ENCODE data around the gene CD6.

CD6 gene

GRCh38 chr11:60942219-60942618, 29.3 kb upstream of the CD6 start:
- no peak overlapping the region for H3K4me3 ChIP-seq (ENCODE audit: low read depth in 1 of 5, low read length in 5 of 5)
- H3K9me3 ChIP-seq (ENCODE audit: control insufficient read depth in 5 of 5, low read length in 5 of 5): no peaks in the 10 kb centered on the region
- no peaks in the 10 kb centered on the region for H3K27me3 ChIP-seq (ENCODE audit: control insufficient read depth in 5 of 5, insufficient read depth in 4 of 5, low read length in 5 of 5)
- no peak overlapping the region for H3K27ac ChIP-seq (ENCODE audit: low read depth, low read length)
- H3K4me1 ChIP-seq (ENCODE audit: control insufficient read depth in 5 of 5, insufficient read depth in 5 of 5, low read length in 5 of 5): peaks cover 0 to 19% (median 0%) of the 10 kb centered on the region in 5 donors
- peaks cover 0 to 86% (median 41%) of the 10 kb centered on the region in 5 donors for H3K36me3 ChIP-seq (ENCODE audit: control insufficient read depth in 5 of 5, insufficient read depth in 5 of 5, low read length in 5 of 5)
- no peak overlapping the region for H3K9ac ChIP-seq (ENCODE audit: low read length in 5 of 5)

- no peaks in the 10 kb centered on the region for H3K27me3 ChIP-seq (ENCODE audit: control insufficient read depth in 5 of 5, insufficient read depth in 4 of 5, low read length in 5 of 5)
- H3K36me3 ChIP-seq (ENCODE audit: control insufficient read depth in 5 of 5, insufficient read depth in 5 of 5, low read length in 5 of 5): peaks cover 0 to 78% (median 39%) of the 10 kb centered on the region in 5 donors
- H3K9ac ChIP-seq (ENCODE audit: low read length in 5 of 5): no peak overlapping the region
- no peaks in the 10 kb centered on the region for H3K9me3 ChIP-seq (ENCODE audit: control insufficient read depth in 5 of 5, low read length in 5 of 5)
- H3K4me3 ChIP-seq (ENCODE audit: low read depth in 1 of 5, low read length in 5 of 5): no peak overlapping the region
- no peak overlapping the region for H3K27ac ChIP-seq (ENCODE audit: low read depth, low read length)
- peaks cover 0 to 15% (median 0%) of the 10 kb centered on the region in 5 donors for H3K4me1 ChIP-seq (ENCODE audit: control insufficient read depth in 5 of 5, insufficient read depth in 5 of 5, low read length in 5 of 5)
Observed at GRCh38 chr11:60942970-60943565, 28.4 kb upstream of the CD6 start.

GRCh38 chr11:60944490-60945294, 26.8 kb upstream of the CD6 start:
- Histone ChIP-seq H3K9me3 (ENCODE audit: control insufficient read depth in 5 of 5, low read length in 5 of 5) (no peaks in the 10 kb centered on the region), H3K4me1 (ENCODE audit: control insufficient read depth in 5 of 5, insufficient read depth in 5 of 5, low read length in 5 of 5) (peaks cover 0 to 24% (median 0%) of the 10 kb centered on the region in 5 donors)

GRCh38 chr11:60945295-60945667, 26.2 kb upstream of the CD6 start:
- Histone ChIP-seq H3K36me3 (ENCODE audit: control insufficient read depth in 5 of 5, insufficient read depth in 5 of 5, low read length in 5 of 5) (peaks cover 0 to 61% (median 29%) of the 10 kb centered on the region in 5 donors), H3K4me3 (ENCODE audit: low read depth in 1 of 5, low read length in 5 of 5) (no peak overlapping the region), H3K9me3 (ENCODE audit: control insufficient read depth in 5 of 5, low read length in 5 of 5) (no peaks in the 10 kb centered on the region), H3K27me3 (ENCODE audit: control insufficient read depth in 5 of 5, insufficient read depth in 4 of 5, low read length in 5 of 5) (no peaks in the 10 kb centered on the region), H3K27ac (ENCODE audit: low read depth, low read length) (no peak overlapping the region), H3K9ac (ENCODE audit: low read length in 5 of 5) (no peak overlapping the region), H3K4me1 (ENCODE audit: control insufficient read depth in 5 of 5, insufficient read depth in 5 of 5, low read length in 5 of 5) (peaks cover 0 to 30% (median 0%) of the 10 kb centered on the region in 5 donors)

More at GRCh38 chr11:60944490-60945294, 26.8 kb upstream of the CD6 start:
- H3K27ac ChIP-seq (ENCODE audit: low read depth, low read length): no peak overlapping the region
- no peak overlapping the region for H3K9ac ChIP-seq (ENCODE audit: low read length in 5 of 5)
- H3K36me3 ChIP-seq (ENCODE audit: control insufficient read depth in 5 of 5, insufficient read depth in 5 of 5, low read length in 5 of 5): peaks cover 0 to 66% (median 30%) of the 10 kb centered on the region in 5 donors
- H3K27me3 ChIP-seq (ENCODE audit: control insufficient read depth in 5 of 5, insufficient read depth in 4 of 5, low read length in 5 of 5): no peaks in the 10 kb centered on the region
- H3K4me3 ChIP-seq (ENCODE audit: low read depth in 1 of 5, low read length in 5 of 5): no peak overlapping the region

- Histone ChIP-seq H3K4me1 (ENCODE audit: control insufficient read depth in 5 of 5, insufficient read depth in 5 of 5, low read length in 5 of 5) (peaks cover 0 to 43% (median 13%) of the 10 kb centered on the region in 5 donors), H3K27ac (ENCODE audit: low read depth, low read length) (no peak overlapping the region), H3K4me3 (ENCODE audit: low read depth in 1 of 5, low read length in 5 of 5) (no peak overlapping the region), H3K9ac (ENCODE audit: low read length in 5 of 5) (no peak overlapping the region), H3K27me3 (ENCODE audit: control insufficient read depth in 5 of 5, insufficient read depth in 4 of 5, low read length in 5 of 5) (no peaks in the 10 kb centered on the region), H3K9me3 (ENCODE audit: control insufficient read depth in 5 of 5, low read length in 5 of 5) (no peaks in the 10 kb centered on the region), H3K36me3 (ENCODE audit: control insufficient read depth in 5 of 5, insufficient read depth in 5 of 5, low read length in 5 of 5) (peaks cover 0 to 46% (median 20%) of the 10 kb centered on the region in 5 donors)
Observed at GRCh38 chr11:60946601-60947264, 24.7 kb upstream of the CD6 start.

GRCh38 chr11:60947700-60948099, 23.8 kb upstream of the CD6 start:
- Histone ChIP-seq H3K9me3 (ENCODE audit: control insufficient read depth in 5 of 5, low read length in 5 of 5) (no peaks in the 10 kb centered on the region), H3K27ac (ENCODE audit: low read depth, low read length) (no peak overlapping the region), H3K4me1 (ENCODE audit: control insufficient read depth in 5 of 5, insufficient read depth in 5 of 5, low read length in 5 of 5) (peaks cover 0 to 47% (median 22%) of the 10 kb centered on the region in 5 donors), H3K36me3 (ENCODE audit: control insufficient read depth in 5 of 5, insufficient read depth in 5 of 5, low read length in 5 of 5) (peaks cover 0 to 36% (median 15%) of the 10 kb centered on the region in 5 donors), H3K9ac (ENCODE audit: low read length in 5 of 5) (peak overlapping the region in 1 of 5 donors; percentile 2), H3K4me3 (ENCODE audit: low read depth in 1 of 5, low read length in 5 of 5) (no peak overlapping the region), H3K27me3 (ENCODE audit: control insufficient read depth in 5 of 5, insufficient read depth in 4 of 5, low read length in 5 of 5) (no peaks in the 10 kb centered on the region)

- Histone ChIP-seq H3K36me3 (ENCODE audit: control insufficient read depth in 5 of 5, insufficient read depth in 5 of 5, low read length in 5 of 5) (peaks cover 0 to 32% (median 15%) of the 10 kb centered on the region in 5 donors), H3K4me1 (ENCODE audit: control insufficient read depth in 5 of 5, insufficient read depth in 5 of 5, low read length in 5 of 5) (peaks cover 0 to 51% (median 26%) of the 10 kb centered on the region in 5 donors), H3K4me3 (ENCODE audit: low read depth in 1 of 5, low read length in 5 of 5) (no peak overlapping the region), H3K27me3 (ENCODE audit: control insufficient read depth in 5 of 5, insufficient read depth in 4 of 5, low read length in 5 of 5) (no peaks in the 10 kb centered on the region), H3K27ac (ENCODE audit: low read depth, low read length) (no peak overlapping the region), H3K9me3 (ENCODE audit: control insufficient read depth in 5 of 5, low read length in 5 of 5) (no peaks in the 10 kb centered on the region), H3K9ac (ENCODE audit: low read length in 5 of 5) (no peak overlapping the region)
Observed at GRCh38 chr11:60948250-60948649, 23.2 kb upstream of the CD6 start.

- H3K27me3 ChIP-seq (ENCODE audit: control insufficient read depth in 5 of 5, insufficient read depth in 4 of 5, low read length in 5 of 5): no peaks in the 10 kb centered on the region
Observed at GRCh38 chr11:60950024-60950423, 21.5 kb upstream of the CD6 start.

GRCh38 chr11:60950933-60951605, 20.4 kb upstream of the CD6 start:
- H3K9ac ChIP-seq (ENCODE audit: low read length in 5 of 5): peak overlapping the region in 4 of 5 donors; percentile 11 to 84 (median 72)
- no peak overlapping the region for H3K27ac ChIP-seq (ENCODE audit: low read depth, low read length)
- peaks cover 0 to 50% (median 26%) of the 10 kb centered on the region in 5 donors for H3K4me1 ChIP-seq (ENCODE audit: control insufficient read depth in 5 of 5, insufficient read depth in 5 of 5, low read length in 5 of 5)

More at GRCh38 chr11:60950024-60950423, 21.5 kb upstream of the CD6 start:
- Histone ChIP-seq H3K9ac (ENCODE audit: low read length in 5 of 5) (peak overlapping the region in 2 of 5 donors; percentile 37 to 53), H3K27ac (ENCODE audit: low read depth, low read length) (no peak overlapping the region), H3K4me3 (ENCODE audit: low read depth in 1 of 5, low read length in 5 of 5) (peak overlapping the region; percentile 51 to 73 (median 60)), H3K4me1 (ENCODE audit: control insufficient read depth in 5 of 5, insufficient read depth in 5 of 5, low read length in 5 of 5) (peaks cover 0 to 51% (median 26%) of the 10 kb centered on the region in 5 donors), H3K9me3 (ENCODE audit: control insufficient read depth in 5 of 5, low read length in 5 of 5) (no peaks in the 10 kb centered on the region), H3K36me3 (ENCODE audit: control insufficient read depth in 5 of 5, insufficient read depth in 5 of 5, low read length in 5 of 5) (peaks cover 0 to 22% (median 12%) of the 10 kb centered on the region in 5 donors)

More at GRCh38 chr11:60950933-60951605, 20.4 kb upstream of the CD6 start:
- no peaks in the 10 kb centered on the region for H3K9me3 ChIP-seq (ENCODE audit: control insufficient read depth in 5 of 5, low read length in 5 of 5)
- H3K4me3 ChIP-seq (ENCODE audit: low read depth in 1 of 5, low read length in 5 of 5): peak overlapping the region; percentile 58 to 87 (median 73)
- H3K27me3 ChIP-seq (ENCODE audit: control insufficient read depth in 5 of 5, insufficient read depth in 4 of 5, low read length in 5 of 5): no peaks in the 10 kb centered on the region
- peaks cover 0 to 13% (median 7%) of the 10 kb centered on the region in 5 donors for H3K36me3 ChIP-seq (ENCODE audit: control insufficient read depth in 5 of 5, insufficient read depth in 5 of 5, low read length in 5 of 5)

All from subcutaneous abdominal adipose tissue (tissue), 5 donors.